Esophagus squamous epithelium (tissue), 5 donors: Measurements from ENCODE around the gene PRDM10. TPM values are rescaled to one million over a fixed set of nuclear protein-coding genes. Genes with fewer than 3 reads are reported as not detected.
"Not testable (repeated sequence)": the region's sequence is repeated elsewhere in the genome, so short reads cannot be mapped to it uniquely, and the experiment has no call there.

ENCODE experiments used
- DNase-seq: peaks from one replicate; lab custom pipeline; 2025; lab: John Stamatoyannopoulos, UW
- H3K27ac ChIP-seq, 4 donors: fragments of 200-600 bp; sonication (generic); one replicate each; pipeline ENCODE4 v1.5.1; 2016 to 2019; ENCODE audit warnings: mild to moderate bottlenecking in 1 of 4
- H3K27me3 ChIP-seq, 4 donors: fragments of 200-600 bp; sonication (generic); 1 replicate in 3 of 4; 2 replicates in 1 of 4; pipeline versions ENCODE4 v1.5.1 to v1.6.0; 2017 to 2021; ENCODE audit warnings: antibody characterized with exemption in 1 of 4
- H3K36me3 ChIP-seq, 3 donors: fragments of 200-600 bp; sonication (generic); one replicate each; pipeline ENCODE4 v1.5.1; 2016 to 2019
- H3K4me1 ChIP-seq, 3 donors: fragments of 200-600 bp; sonication (generic); one replicate each; pipeline ENCODE4 v1.5.1; 2017 to 2019
- H3K4me3 ChIP-seq, 4 donors: fragments of 200-600 bp; sonication (generic); 1 replicate in 3 of 4; 2 replicates in 1 of 4; pipeline ENCODE4 v1.5.1; 2016 to 2019; ENCODE audit warnings: mild to moderate bottlenecking in 2 of 4, moderate library complexity in 1 of 4
- H3K9me3 ChIP-seq, 3 donors: fragments of 200-600 bp; sonication (generic); one replicate each; pipeline ENCODE4 v1.5.1; 2016 to 2019
- CTCF ChIP-seq, 6 experiments: fragments of 450-650 bp in 4 of 6; fragments of 200-600 bp in 2 of 6; sonication (generic) in 2 of 6; IDR thresholded peaks; one replicate each; pipeline ENCODE4 v1.5.1; 2016 to 2019; ENCODE audit warnings: antibody characterized with exemption in 6 of 6, mild to moderate bottlenecking in 4 of 6, moderate library complexity in 4 of 6
- POLR2A ChIP-seq, 4 donors: fragments of 450-650 bp; IDR thresholded peaks; one replicate each; pipeline ENCODE4 v1.6.1; 2017; ENCODE audit warnings: antibody characterized with exemption in 4 of 4, mild to moderate bottlenecking in 4 of 4, moderate library complexity in 3 of 4
- WGBS, 2 donors: methylation state at CpG; one replicate each; pipeline ENCODE4 v1.1.5; 2018; 5-methylcytosine and 5-hydroxymethylcytosine counted together
- intact Hi-C: fragments of 100-400 bp; cut with DNase I; formaldehyde crosslinking; loops from one replicate; pipeline ENCODE4 v1.15.0; 2022
- total RNA-seq, 4 donors: library from RNA; depleted of rRNA; stranded (reverse); fragments of >200 nt; gene quantifications; one replicate each; pipeline ENCODE4 v1.1.0, GENCODE V29; 2016
- donor health status: DM: yes; HTN: yes; CAD: no.

PRDM10 gene
- total RNA-seq, 4 donors from 2014 or later, result 7.3 to 11.2 (median 7.7) TPM

- no peaks in the 10 kb centered on the region for H3K9me3 ChIP-seq
- no peak for TF ChIP-seq CTCF (IDR thresholded peaks at IDR 0.05)
- no peak for TF ChIP-seq POLR2A (IDR thresholded peaks at IDR 0.05)
- H3K27ac ChIP-seq, result no peak overlapping the region
- intact Hi-C loops, result no loop called here
- no peaks in the 10 kb centered on the region for H3K27me3 ChIP-seq
- no peak overlapping the region for H3K4me3 ChIP-seq
- H3K4me1 ChIP-seq, result no peaks in the 10 kb centered on the region
- peaks cover 0 to 50% (median 0%) of the 10 kb centered on the region in 3 donors for H3K36me3 ChIP-seq
- 85 to 87% methylated on average over 3 of the region's 3 CpGs for WGBS, 2 donors
- no peak for DNase-seq
Observed at GRCh38 chr11:129959687-129960086, 42.9 kb downstream of the PRDM10 start.

GRCh38 chr11:129955282-129955681 lies 47.4 kb downstream of the PRDM10 start:
- no peak for TF ChIP-seq POLR2A (IDR thresholded peaks at IDR 0.05)
- TF ChIP-seq CTCF (IDR thresholded peaks at IDR 0.05), result no peak
- H3K27ac ChIP-seq, result no peak overlapping the region
- intact Hi-C loops, result no loop called here

GRCh38 chr11:129954703-129955102 lies 47.9 kb downstream of the PRDM10 start:
- WGBS, 2 donors, result 88 to 92% methylated on average over 1 of the region's 1 CpG

More at GRCh38 chr11:129955282-129955681, 47.4 kb downstream of the PRDM10 start:
- Histone ChIP-seq H3K27me3 (no peaks in the 10 kb centered on the region), H3K4me3 (no peak overlapping the region), H3K9me3 (no peaks in the 10 kb centered on the region), H3K36me3 (peaks cover 0 to 58% (median 0%) of the 10 kb centered on the region in 3 donors), H3K4me1 (no peaks in the 10 kb centered on the region)
- DNase-seq, result no peak
- WGBS, 2 donors, result 88 to 90% methylated on average over 4 of the region's 4 CpGs

GRCh38 chr11:129951866-129952262 lies 50.8 kb downstream of the PRDM10 start:
- no peak for DNase-seq
- 71 to 77% methylated on average over 1 of the region's 1 CpG for WGBS, 2 donors
- H3K27me3 ChIP-seq, result no peaks in the 10 kb centered on the region

More at GRCh38 chr11:129954703-129955102, 47.9 kb downstream of the PRDM10 start:
- DNase-seq, H3K27me3 ChIP-seq, H3K4me1 ChIP-seq, intact Hi-C loops, H3K27ac ChIP-seq, H3K4me3 ChIP-seq, H3K9me3 ChIP-seq: not testable (repeated sequence)
- peaks cover 0 to 55% (median 0%) of the 10 kb centered on the region in 3 donors for H3K36me3 ChIP-seq

GRCh38 chr11:129951201-129951865 lies 51.3 kb downstream of the PRDM10 start:
- intact Hi-C loops, result no loop called here
- Histone ChIP-seq H3K9me3 (no peaks in the 10 kb centered on the region), H3K27ac (no peak overlapping the region), H3K4me3 (no peak overlapping the region), H3K27me3 (no peaks in the 10 kb centered on the region), H3K4me1 (no peaks in the 10 kb centered on the region), H3K36me3 (peaks cover 0 to 42% (median 0%) of the 10 kb centered on the region in 3 donors)
- no peak for DNase-seq
- WGBS, 2 donors, result 78 to 80% methylated on average over 10 of the region's 10 CpGs
- TF ChIP-seq CTCF (IDR thresholded peaks at IDR 0.05), result no peak

More at GRCh38 chr11:129951866-129952262, 50.8 kb downstream of the PRDM10 start:
- H3K9me3 ChIP-seq, result no peaks in the 10 kb centered on the region
- TF ChIP-seq CTCF (IDR thresholded peaks at IDR 0.05) (no peak), POLR2A (IDR thresholded peaks at IDR 0.05) (no peak)
- H3K4me1 ChIP-seq, result no peaks in the 10 kb centered on the region
- no peak overlapping the region for H3K27ac ChIP-seq
- peaks cover 0 to 42% (median 0%) of the 10 kb centered on the region in 3 donors for H3K36me3 ChIP-seq
- intact Hi-C loops, result no loop called here
- no peak overlapping the region for H3K4me3 ChIP-seq
